ENCODE measurements around the gene CCNI2.

CCNI2 gene

GRCh38 chr5:132765311-132766019 is 18.2 kb downstream of the CCNI2 start:
- no peak for DNase-seq

- no peak for DNase-seq
Measured at GRCh38 chr5:132766020-132766805, 19.0 kb downstream of the CCNI2 start.

DNA sequence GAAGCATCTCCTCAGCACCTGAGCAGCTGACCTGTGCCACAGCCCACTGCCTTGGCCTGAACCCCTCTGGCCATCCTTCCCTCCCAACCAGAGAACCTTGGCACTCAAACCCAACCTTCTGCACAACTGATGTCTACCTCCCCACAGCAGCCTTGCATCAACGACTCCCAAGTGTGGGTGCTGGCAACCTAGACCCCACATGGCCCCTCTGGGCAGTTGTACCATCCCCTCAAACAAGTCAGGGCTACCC is 19.5 kb downstream of the CCNI2 start:
- DNase-seq: no peak

- DNase-seq: no peak
Measured at GRCh38 chr5:132767150-132767549, 19.9 kb downstream of the CCNI2 start.

- DNase-seq: no peak
Measured at GRCh38 chr5:132768485-132768868, 21.3 kb downstream of the CCNI2 start.

DNA sequence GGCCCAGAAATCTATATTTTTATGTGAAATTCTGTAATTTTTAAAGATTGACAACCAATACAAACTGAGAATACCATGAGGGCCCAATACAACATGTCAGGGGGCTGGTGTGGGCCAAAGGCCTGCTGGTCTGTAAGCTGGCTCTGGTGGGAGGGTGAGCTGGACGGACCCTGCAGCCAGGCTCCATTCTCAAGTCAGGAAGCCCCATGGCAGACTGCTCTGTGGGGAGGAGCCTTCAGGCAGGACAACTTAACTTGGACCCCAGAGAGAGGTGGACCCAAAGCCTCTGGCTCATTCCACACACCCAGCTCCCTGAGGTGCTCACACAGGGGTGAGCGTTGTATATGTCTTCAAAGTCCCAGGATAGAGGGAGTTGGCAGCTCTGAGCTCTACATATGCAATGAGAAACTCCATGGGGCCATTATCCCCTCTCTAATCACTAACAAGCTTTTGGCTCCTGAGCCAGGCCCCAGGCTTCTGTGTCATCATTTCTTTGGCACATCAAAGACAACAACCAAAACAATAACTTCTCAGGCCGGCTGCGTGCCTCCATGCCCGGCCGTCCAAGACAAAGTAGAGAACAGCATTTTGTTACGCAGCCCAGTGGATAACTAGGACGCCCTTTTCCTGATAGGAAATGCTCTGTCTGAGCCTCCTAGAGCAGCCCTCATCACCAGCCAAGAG is 23.4 kb downstream of the CCNI2 start:
- DNase-seq: no peak

- DNase-seq: no peak
Measured at GRCh38 chr5:132771503-132771998, 24.3 kb downstream of the CCNI2 start.

DNA sequence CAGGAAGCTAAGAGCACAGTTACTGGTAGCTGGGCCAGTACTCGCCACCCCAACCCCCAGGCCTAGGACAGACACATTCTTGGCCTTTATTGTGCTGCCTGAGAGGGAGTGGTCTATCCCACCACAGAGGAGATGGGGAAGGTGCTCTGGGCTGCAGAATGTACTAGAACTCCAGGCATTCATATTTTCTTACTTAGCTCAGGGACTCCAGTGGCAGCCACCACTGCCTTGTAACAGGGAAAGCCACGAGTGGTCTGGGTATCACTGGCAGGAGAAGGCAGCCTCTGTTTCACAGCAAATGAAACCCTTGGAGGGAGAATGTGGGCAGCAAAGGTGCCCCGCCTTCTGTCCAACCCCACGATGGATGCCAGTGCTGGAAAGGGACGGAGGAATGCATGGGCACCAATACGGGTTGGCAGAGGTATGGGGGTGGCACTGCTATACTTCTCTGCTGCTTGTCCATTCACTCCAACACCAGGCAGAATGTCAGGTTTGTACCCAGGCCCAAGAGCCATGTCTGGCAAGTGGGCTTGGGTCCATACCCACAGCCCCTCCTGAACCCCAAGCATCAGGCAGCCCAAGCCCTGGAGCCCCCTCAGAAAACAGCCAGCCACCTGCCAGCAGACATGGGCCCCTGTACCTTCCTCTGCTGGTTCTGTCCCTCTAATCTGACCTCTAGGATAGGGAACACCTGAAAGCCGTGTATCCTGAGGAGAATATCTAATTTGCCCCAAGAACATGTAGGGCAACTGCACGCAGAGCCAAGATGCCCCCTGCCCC is 25.3 kb downstream of the CCNI2 start:
- no peak for DNase-seq

DNA sequence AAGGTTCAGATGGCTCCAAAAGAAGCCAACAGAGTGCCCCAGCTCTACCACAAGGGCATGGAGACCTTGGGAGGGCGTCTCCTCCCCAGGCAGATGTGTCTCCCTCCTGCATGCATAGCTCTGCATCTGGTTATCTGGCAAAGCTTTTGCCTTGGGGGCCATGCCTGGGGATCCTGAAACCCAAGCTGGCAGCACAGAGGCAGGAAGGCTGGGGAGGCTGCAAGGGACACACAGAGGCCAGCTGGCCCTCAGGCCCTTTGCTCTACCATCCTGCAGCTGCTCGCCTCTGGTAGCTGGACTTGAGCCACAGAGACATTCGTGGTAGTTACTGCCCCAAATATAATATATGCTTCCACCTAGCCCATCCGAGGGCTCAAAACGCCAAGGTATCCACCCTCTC is 25.9 kb downstream of the CCNI2 start:
- DNase-seq: no peak

DNA sequence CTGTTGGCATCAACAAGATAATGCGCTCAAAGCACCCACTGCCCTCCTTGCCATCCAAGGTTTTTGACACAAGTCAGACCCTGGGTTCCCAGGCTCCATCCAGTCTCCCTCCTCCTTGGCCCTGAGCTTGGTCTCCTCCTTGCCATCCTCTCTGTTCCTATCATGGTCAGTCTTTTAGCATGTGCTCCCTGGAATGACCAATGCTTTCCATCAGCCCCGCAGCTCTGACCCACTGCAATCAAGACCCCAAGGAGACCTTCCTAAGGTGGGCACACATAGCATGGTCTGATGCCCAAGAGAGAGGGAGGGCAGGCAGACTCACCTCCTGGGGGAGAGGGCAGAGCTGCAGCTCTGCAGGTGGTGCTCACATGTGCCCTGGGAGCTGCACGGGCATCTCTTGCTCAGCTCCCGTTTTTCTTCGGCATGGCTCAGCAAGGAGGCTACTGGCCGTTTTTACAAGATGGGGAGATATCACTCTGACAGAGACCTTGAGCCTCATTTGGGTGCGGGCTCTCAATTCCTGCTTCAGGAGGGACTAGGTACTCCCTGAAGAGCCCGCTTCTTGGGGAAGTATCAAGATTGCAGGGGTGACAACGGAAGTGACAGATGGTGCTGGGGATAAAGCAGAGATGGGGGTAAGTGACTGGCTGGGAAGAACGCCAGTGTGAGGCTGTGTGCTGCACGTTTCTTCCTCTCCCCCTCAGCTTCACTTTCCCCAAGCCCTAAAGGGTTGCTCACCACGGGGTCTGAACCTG is 26.6 kb downstream of the CCNI2 start:
- no peak for DNase-seq

- no peak for DNase-seq
Measured at GRCh38 chr5:132774406-132774805, 27.2 kb downstream of the CCNI2 start.

DNA sequence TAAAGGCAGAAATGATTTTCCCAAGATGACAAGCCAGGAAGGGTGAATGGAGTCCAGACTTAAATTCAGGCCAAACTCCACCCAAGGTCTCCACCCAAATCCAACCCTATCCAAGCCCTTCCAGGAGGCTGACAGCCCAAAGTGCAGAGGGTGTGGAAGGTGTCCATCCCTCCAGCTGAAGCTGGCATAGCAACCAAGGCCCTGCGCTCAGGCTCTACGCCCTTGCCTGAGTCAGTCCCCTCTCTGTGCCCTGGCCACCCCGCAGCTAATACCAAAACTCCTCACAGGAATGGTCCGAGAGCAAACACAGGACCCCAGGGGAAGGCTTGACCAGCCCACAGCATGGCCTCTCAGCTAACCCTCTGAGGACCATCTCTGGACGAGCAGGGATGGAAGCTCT is 27.7 kb downstream of the CCNI2 start:
- DNase-seq: no peak

GRCh38 chr5:132775476-132775961 is 28.3 kb downstream of the CCNI2 start:
- DNase-seq: no peak

DNA sequence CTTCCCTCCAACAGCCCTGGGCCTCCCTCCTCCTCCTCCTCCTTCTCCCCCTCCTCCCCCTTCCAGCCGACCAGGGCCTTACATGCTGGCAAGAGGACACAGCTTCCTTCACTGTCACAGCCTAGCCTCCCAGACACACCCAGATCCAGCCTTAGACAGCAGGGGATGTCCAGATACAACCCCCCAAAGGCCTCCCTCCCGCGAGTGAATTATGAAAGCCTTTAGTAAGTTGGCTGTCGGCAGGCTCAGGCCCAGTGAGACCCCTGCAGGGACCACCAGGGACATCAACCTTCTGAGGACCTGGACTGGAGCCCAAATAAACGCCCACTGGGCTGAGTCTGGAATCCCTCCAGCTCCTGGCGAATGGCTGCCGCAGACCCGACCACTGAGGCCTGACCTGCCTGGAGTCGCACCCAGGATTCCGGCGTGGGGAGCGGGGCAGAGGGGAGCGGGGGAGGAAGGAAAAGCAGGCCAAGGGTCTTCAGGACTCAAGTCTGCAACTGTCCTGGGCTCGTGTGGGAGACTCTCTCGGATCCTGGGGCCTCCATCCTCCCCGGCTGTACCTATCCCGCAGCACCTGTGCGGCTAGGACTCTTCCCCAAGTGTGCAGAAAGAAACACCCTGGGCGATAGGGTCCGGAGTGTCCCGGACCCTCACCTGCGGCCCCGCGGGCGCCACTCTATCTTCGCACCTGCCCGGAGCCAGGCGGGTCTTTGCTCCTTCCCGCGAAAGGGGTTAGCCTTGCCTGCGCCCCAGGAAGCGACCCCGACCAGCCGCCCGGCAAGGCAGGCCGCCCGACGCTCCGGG is 29.1 kb downstream of the CCNI2 start:
- DNase-seq: no peak

DNA sequence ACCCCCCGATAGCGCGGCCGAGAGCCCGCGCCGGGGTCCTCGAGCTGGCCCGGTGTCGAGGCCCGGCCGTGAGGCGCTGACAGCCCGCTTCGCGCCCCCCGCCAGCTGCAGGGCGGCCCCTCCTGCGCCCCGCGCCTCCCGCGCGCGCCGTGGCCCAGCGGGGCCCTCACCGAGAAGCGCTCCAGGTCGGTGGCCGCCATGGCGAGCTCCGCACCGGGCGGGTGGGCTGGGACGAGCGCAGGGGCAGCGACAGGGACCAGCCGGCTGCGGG is 29.6 kb downstream of the CCNI2 start:
- DNase-seq: no peak

DNA sequence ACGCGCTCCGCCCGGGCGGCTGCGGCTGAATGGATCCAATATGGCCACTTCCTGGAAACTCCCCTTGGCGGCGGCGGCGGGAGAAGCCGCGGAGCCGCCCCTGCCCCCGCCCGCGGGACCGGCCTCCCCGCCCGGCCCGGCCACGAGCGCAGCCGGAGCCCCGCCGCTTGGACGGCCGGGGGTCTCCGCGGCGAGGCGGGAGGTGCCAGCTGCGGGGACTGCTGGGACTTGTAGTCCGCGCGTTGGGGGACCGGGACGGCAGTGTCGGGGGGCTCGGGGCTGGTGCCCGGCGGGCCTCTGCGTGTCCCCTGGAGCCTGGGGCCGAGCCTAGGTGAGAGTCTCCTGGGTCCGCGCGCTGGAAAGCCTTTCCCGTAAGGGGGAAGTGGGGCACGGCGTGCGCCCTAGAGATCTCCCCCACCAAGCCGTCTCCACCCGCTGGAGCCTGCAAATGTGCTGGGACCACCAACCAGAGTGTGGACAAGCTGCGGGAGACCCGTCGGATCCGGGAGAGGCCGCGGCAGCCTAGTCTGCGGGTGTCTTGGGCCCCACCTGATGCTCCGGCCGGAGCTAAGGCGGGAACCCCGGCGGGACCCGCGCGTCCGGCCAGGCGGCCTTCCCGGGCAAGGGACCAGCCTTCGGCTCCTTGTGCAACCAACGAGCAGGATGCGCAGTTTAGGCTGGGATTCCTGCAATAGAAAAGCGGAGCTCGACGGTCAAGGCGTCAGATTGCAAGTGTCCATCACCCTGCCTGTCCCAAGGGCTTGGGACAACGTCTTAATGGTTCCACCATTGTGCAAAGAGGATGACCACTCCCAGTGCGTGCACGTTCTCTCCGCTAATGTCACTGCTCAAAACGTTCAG is 30.2 kb downstream of the CCNI2 start, which contains the start of gene SEPTIN8:
TSS of gene SEPTIN8 (minus strand) at position 31 of the 861 bp plus-strand sequence. CDS start 102 bp downstream, outside the sequence.
- DNase-seq: no peak

DNA sequence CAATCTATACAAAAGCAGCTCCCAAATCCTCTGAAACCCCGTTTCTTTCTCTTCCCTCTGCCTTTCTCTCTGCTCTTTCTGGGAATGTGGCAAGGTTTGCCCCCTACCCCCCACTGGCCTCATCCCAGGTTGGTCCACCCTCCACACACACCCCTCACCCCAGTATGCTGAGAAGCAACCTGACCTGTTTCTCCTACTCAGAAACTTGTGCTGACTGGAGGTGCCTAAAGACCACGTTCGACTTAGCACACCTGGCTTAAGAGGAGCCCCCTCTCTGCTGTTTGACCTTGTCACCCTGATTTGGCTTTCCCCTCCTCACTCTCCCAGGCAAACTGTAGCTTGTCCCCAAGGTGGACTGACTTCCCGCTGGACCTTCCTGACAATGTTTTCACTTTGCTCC is 30.9 kb downstream of the CCNI2 start:
- DNase-seq: no peak

DNA sequence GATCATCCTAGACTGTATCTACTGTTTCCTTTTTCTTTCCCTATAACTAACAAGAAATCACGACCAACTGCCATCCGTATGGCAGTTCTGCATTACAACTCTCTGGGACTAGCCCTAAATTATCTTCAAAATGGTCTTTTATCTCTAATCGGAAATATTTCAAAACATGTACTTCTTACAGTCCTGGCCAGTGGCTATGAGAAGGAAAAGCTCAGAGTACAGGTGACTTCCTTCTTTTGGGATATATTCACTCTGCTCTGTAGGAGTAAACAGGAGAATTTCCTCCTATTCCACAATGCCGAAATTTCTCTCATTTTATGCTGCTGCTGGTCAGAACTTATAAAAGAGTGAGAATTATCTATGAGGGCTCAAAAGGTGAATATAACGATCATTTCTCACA is 31.6 kb downstream of the CCNI2 start:
- DNase-seq: no peak

DNA sequence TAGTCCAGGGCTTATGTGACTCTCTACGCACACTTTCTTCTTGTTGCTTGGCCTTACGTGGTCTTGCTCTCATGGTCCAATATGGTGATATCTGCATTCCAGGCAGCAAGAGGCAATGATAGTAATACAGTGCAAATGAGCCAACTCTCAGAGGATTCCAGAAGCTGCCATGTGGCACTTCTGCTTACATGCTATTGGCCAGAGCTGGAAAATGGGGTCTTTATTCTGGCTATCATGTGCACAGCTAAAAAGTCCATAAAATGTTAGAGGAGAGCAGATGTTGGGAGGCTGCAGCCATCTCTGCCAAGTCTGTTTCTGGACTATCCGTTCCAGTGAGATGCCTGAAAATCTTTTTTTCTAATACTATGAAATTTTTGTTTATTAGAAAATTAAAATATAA is 32.7 kb downstream of the CCNI2 start:
- DNase-seq: no peak

GRCh38 chr5:132780577-132780976 is 33.4 kb downstream of the CCNI2 start:
- DNase-seq: no peak

DNA sequence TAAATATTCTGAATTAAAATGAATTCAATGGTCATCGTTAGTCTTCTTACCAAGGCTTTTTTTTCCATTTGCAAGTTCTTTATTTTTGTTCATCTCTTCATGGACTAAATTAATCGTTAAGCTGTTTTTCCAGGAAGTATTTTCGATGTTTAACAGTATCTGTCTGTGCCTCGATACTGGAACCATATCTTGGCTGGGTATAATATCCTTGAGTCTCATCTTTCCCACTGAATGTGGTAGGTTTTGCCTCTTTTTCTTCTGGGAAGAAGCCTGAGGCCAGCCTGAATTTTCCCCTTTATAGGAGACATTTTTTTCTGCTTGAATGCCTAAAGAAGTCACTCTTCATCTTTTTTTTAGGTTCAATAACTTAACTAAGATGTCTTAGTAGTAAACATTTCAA is 33.8 kb downstream of the CCNI2 start:
- no peak for DNase-seq

All from effector CD8-positive, alpha-beta T cell (primary cell).